Measurements from ENCODE around the gene FLNB.

FLNB gene

GRCh38 chr3:58008141-58009025, at the start of gene FLNB:
TSS of gene FLNB (plus strand) at chr3:58008422. CDS start at chr3:58008565, 143 bp downstream.
- DNase-seq = no peak

DNA sequence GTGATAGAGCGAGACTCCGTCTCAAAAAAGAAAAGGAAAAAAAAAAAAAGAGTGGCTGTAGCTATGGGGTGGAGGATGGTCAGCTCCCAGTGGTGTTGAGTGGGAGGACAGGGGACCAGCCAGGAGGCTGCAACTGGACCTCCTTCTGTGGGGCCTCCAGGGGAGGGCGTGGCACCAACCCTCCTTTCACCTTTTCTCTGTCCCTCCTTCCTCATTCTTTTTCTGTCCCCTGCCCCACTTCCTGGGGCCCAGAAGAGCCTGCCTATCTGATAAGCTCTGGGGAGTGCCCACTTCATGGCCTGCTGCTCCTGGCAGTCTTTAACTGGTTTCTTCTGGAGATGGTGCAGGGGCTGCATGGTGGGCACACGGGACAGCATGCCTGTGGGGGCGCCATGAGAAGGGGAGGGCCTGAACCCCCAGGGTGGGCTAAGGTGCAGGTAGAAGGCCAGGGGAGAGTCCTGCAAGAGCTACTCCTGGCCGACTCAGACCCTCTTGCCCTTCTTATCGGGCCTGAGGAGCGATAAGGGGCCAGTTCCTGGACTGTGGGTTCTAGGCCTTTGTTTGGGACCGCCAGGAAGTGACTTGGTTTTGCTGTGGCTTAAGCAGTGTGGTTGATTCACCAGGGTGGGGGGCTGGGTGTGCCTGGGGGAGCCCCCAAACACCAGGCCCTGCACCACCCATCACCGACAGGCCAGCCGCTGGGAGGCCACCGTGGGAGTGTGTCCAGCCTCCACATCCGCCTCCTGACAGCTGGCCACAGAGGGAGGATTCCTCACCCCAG, 49.4 kb upstream of the FLNB start:
- DNase-seq = no peak

DNA sequence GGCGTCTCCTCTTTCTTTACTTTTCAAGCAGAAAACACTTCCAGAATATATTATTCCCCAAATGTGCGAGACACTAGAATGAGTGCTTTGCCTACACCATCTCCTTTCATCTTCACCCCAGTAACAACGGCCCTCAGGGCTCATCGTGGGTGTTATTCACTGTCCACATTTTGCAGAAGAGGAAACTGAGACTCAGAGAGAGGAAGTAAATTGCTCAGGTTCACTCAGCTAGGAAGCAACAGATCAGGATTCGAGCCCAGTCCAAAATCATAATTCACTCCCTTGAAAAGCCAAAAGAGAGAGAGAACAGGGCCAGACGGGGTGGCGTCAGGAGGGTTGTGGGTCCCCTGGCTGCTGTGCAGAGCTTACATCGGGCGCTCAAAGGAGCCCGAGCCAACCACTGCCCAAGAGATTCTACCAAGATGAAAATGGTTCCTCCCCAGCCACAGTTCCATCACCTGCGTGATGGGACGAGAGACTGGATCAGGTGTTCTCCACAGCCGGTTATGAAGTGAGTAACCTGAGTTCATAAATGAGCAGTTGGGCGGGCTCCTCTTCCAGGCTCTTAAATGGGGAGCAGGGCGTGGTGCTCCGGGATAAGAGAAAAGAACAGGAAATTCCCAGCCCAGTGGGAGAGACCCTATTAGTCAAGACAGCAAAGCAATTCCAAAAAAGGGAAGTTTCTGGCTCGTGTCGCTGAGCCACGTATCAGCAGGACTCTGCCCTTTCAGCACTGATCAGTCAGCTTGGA, 48.6 kb upstream of the FLNB start:
- no peak for DNase-seq

DNA sequence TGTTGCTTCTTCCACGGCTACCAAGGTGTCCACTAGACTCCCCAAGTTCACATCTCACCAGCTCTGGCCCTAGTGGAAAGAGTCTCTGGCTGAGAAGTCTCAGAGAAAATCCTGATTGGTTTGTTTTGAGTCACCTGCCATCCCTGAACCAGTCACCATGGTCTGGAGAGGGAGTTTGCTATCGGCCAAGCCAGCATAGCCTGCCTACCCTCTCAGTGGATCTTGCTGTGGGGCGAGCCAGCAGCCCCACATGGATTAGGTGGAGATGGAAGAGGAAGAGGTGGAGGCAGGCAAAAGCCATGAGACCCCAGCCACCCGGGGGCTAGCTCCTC, 48.1 kb upstream of the FLNB start:
- no peak for DNase-seq

GRCh38 chr3:57961177-57961827, 46.9 kb upstream of the FLNB start:
- no peak for DNase-seq

GRCh38 chr3:57961828-57962447, 46.3 kb upstream of the FLNB start:
- DNase-seq = no peak

DNA sequence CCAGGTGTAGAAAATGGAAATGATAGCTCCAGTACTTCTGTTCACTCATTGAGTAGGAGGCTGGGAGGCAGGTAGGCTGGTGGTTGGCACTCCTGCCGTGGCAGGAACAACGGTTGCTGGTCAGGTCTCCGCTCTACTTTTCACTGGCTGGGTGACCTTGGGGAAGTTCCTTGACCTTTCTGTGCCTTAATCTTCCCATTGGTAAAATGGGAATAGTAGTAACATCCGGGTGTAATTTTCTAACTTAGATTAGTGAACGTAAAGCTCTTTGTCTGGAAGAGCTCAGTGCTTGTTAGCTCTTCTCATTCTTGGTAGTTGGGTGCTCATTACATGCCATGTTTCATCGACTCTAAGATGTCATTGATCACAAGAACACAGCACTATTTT, 45.8 kb upstream of the FLNB start:
- DNase-seq = no peak

- DNase-seq = no peak
Observed at GRCh38 chr3:57963811-57964346, 44.3 kb upstream of the FLNB start.

DNA sequence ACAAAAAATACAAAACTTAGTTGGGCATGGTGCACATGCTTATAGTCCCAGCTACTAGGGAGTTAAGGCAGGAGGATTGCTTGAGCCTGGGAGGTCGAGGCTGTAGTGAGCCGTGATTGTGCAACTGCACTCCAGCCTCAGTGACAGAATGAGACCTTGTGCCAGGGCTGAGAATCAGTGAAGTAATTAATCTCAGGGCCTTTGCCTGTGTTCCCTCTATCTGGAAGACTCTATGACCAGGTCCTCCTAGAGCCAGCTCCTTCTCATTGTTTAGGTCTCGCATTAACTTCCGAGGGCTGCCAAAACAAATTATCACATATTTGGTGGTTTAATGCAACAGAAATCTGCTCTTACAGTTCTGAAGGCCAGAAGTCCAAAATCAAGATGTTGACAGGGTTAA, 41.4 kb upstream of the FLNB start:
- DNase-seq = no peak

GRCh38 chr3:57967590-57967989, 40.6 kb upstream of the FLNB start:
- no peak for DNase-seq

DNA sequence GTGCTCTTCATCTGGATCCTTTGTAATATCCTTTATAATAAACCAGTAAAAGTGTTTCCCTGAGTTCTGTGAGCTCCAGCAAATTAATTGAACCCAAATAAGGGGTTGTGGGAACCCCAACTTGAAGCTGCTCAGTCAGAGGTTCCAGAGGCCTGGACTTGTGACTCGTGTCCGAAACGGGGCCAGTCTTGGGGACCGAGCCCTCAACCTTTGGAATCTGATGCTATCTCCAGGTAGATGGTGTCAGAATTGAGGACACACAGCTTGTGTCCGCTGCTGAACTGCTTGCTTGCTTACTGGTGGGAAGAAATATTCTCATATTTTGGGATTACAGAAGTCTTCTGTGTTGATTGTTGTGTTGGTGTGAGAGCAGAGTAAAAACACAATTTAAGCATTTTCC, 39.7 kb upstream of the FLNB start:
- DNase-seq = no peak

- DNase-seq = no peak
Observed at GRCh38 chr3:57971975-57972374, 36.2 kb upstream of the FLNB start.

- DNase-seq = no peak
Observed at GRCh38 chr3:57972531-57973111, 35.6 kb upstream of the FLNB start.

DNA sequence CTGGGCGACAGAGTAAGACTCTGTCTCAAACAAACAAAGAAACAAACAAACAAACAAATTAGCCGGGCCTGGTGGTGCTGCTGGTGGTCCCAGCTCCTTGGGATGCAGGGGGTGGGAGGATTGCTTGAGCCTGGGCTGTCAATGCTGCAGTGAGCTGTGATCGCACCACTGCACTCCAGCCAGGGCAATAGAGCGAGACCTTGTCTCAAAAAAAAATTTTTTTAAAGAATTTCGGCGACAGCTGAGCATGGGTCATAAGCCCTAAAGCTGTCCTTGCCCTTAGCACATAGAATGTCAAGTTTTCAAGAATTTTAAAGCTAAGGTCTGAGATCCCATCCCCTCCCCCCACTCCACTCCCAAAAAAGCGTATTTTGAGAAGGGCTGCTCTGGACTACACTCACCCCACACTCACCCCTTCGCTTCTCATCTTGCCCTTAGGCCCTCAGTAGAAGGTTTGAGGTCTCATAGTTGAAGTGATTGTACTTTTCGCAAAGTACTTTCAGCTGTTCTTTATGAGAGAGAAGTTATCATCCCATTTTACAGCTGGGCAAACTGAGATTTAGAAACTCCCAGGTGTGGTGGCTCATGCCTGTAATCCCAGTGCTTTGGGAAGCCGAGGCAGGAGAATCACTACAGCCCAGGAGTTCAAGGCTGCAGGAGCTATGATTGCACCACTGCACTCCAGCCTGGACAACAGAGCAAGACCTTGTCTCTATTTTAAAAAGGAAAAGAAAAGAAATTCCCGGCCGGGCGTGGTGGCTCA, 34.3 kb upstream of the FLNB start:
- no peak for DNase-seq

DNA sequence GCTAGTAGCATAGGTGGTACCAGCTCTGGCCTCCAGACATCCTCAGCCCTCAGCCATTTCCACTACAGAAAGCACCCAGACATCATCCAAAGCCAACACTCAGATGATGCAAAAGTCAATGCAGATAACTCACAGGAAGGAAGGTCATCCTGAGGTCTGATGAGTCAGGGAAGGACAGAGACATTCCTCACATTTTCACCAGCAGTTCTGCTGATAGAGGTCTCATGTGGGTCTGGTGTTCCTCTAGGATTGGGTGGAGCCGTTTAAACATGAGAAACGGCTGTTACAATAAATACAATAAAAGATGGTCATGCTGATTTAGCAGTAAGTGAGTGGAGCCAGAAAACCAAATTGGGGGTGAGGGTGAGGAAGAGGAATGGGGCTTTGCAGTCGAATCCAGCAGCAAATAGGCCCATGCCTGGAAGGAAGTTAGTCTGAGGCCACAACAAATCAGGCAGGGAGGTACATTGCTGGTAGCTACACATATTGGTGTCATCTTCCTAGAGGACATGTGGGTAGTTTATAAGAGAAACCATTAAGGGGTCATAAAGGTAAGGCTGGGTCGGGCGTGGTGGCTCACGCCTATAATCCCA, 33.3 kb upstream of the FLNB start:
- no peak for DNase-seq

- no peak for DNase-seq
Observed at GRCh38 chr3:57977818-57978235, 30.4 kb upstream of the FLNB start.

GRCh38 chr3:57978316-57978715, 29.9 kb upstream of the FLNB start:
- DNase-seq = no peak

GRCh38 chr3:57980416-57980815, 27.8 kb upstream of the FLNB start:
- DNase-seq = no peak

DNA sequence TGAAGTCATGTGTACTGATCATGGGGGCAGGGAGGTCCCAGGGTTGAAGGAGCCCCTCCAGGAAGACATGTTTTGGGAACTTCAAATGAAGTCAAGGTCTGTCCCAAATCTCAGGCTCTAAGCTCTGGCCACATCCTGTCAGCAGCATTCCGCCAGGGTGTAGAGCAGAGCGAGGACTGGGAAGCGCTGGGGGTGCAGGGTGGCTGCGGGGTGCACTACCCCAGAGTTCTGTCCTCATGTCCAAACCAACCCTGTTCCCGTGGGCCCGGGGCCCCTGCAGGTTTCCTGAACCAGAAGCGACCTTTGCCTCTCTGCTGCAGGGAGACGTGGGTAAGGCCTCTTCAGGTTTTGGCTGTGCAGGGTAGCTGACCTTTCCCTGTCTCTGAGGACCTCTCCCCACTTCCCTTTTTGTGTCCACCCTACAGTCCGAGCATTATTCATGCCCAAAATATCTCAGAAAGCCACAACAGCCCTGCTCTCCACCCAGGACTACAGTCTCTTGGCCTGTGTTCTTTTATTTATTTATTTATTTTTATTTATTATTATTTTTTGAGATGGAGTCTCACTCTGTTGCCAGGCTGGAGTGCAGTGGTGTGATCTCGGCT, 26.6 kb upstream of the FLNB start:
- no peak for DNase-seq

- no peak for DNase-seq
Observed at GRCh38 chr3:57982561-57983243, 25.5 kb upstream of the FLNB start.
